Panc1 (cell line): ENCODE results near the gene FZD7. TPM values are rescaled to one million over a fixed set of nuclear protein-coding genes. Genes with fewer than 3 reads are reported as not detected.

ENCODE experiments used
- ATAC-seq: fragments of 200-7000 bp; cut with Tn5 transposase; 2 replicates; pipeline ENCODE4 v1.9.1; 2020; ENCODE audit warnings: mild to moderate bottlenecking, moderate library complexity
- BruUV-seq: library from RNA; stranded (reverse); fragments of 400-500 nt; replicated peaks from 2 replicates; lab custom pipeline; 2021; lab: Mats Ljungman, UMichigan
- CTCF ChIA-PET: fragments of 300-600 bp; sonication (Branson Sonifier 250); formaldehyde crosslinking; loops from one replicate; lab custom pipeline; 2022; ENCODE audit warnings: antibody characterized with exemption; lab: Charles Lee
- POLR2A ChIA-PET: fragments of 300-600 bp; sonication (Branson Sonifier 250); formaldehyde crosslinking; loops from one replicate; lab custom pipeline; 2022; ENCODE audit warnings: antibody characterized with exemption; lab: Charles Lee
- DNase-seq: peaks from one replicate; pipeline ENCODE4 v3.0.0-alpha.2; 2010; ENCODE audit warnings: low read depth, low spot score
- H3K27ac ChIP-seq: 2 replicates; pipeline ENCODE4 v1.5.1; 2011; ENCODE audit warnings: mild to moderate bottlenecking, low read length, inconsistent platforms
- H3K27me3 ChIP-seq: fragments of 200-500 bp; sonication (Bioruptor generic); 2 replicates; pipeline ENCODE4 v1.6.0; 2014; ENCODE audit warnings: low read length, inconsistent platforms; ENCODE audit not compliant: control insufficient read depth, insufficient read depth
- H3K36me3 ChIP-seq: fragments of 200-500 bp; sonication (Bioruptor generic); 2 replicates; pipeline ENCODE4 v1.5.1; 2014; ENCODE audit warnings: inconsistent platforms, mild to moderate bottlenecking, low read length, moderate library complexity; ENCODE audit not compliant: control insufficient read depth, insufficient read depth
- H3K4me1 ChIP-seq: 2 replicates; pipeline ENCODE4 v1.5.1; 2011; ENCODE audit warnings: inconsistent platforms, mild to moderate bottlenecking, low read length, moderate library complexity; ENCODE audit not compliant: control insufficient read depth, insufficient read depth
- H3K4me3 ChIP-seq, 2 experiments: 2 replicates each; pipeline ENCODE4 v1.5.1; 2011 to 2012; ENCODE audit warnings: low read depth in 2 of 2, low read length in 2 of 2, mild to moderate bottlenecking in 2 of 2, inconsistent platforms in 1 of 2, moderate library complexity in 1 of 2
- H3K9me3 ChIP-seq: fragments of 200-500 bp; sonication (Bioruptor generic); 2 replicates; pipeline ENCODE4 v1.5.1; 2014; ENCODE audit warnings: low read depth, mild to moderate bottlenecking, inconsistent platforms, low read length, moderate library complexity; ENCODE audit not compliant: control insufficient read depth, insufficient read depth
- CTCF ChIP-seq: fragments of 450-650 bp; IDR thresholded peaks from 2 replicates; pipeline ENCODE4 v1.5.1; 2017; ENCODE audit warnings: mild to moderate bottlenecking
- POLR2AphosphoS5 ChIP-seq: IDR thresholded peaks from 2 replicates; pipeline ENCODE4 v1.6.1; 2012; ENCODE audit warnings: mild to moderate bottlenecking, low read depth, low read length, moderate library complexity
- REST ChIP-seq, 2 experiments: IDR thresholded peaks; 2 replicates each; pipeline ENCODE4 v1.6.1; 2011 to 2012; ENCODE audit warnings: low read depth in 2 of 2, control low read depth in 1 of 2, low read length in 1 of 2, mild to moderate bottlenecking in 1 of 2, moderate library complexity in 1 of 2; ENCODE audit not compliant: insufficient read depth in 1 of 2
- SIN3A ChIP-seq: IDR thresholded peaks from 2 replicates; pipeline ENCODE4 v1.6.1; 2012; ENCODE audit warnings: low read depth, mild to moderate bottlenecking, low read length, moderate library complexity, borderline replicate concordance; ENCODE audit not compliant: insufficient read depth
- TCF7L2 ChIP-seq: IDR thresholded peaks from 2 replicates; pipeline ENCODE4 v1.6.1; 2011; ENCODE audit warnings: mild to moderate bottlenecking, low read depth, low read length, inconsistent platforms
- in situ Hi-C: cut with HindIII; loops from 2 replicates; pipeline ENCODE4 v1.10.0; 2016; ENCODE audit warnings: low sequenced_read_pairs, low pct_unique_long_range_greater_than_20kb
- intact Hi-C: fragments of 100-400 bp; cut with micrococcal nuclease; formaldehyde crosslinking; loops from one replicate; pipeline ENCODE4 v1.10.0; 2022; ENCODE audit not compliant: unreplicated experiment
- total RNA-seq: library from RNA; stranded (reverse); gene quantifications from one replicate; pipeline ENCODE4 v1.2.1, GENCODE V29; 2021; ENCODE audit not compliant: unreplicated experiment

Gene FZD7
- total RNA-seq, 1 experiment from 2014 or later, result 38.1 TPM

- TF ChIP-seq SIN3A, result no peak
- TF ChIP-seq TCF7L2, result no peak
- no peak for TF ChIP-seq CTCF
- no peak for TF ChIP-seq POLR2AphosphoS5
- no peak for TF ChIP-seq REST (IDR thresholded peaks at IDR 0.05; ENCODE audit: insufficient read depth in 1 of 2, low read depth in 2 of 2, low read length in 1 of 2)
- H3K27me3 ChIP-seq, result no peaks in the 10 kb centered on the region
- POLR2A ChIA-PET, result no interaction called here
- no TSS peak for BruUV-seq
- no peaks in the 10 kb centered on the region for H3K9me3 ChIP-seq
- intact Hi-C loops (no loop called here), in situ Hi-C loops (no loop called here)
- no peaks in the 10 kb centered on the region for H3K36me3 ChIP-seq
- no peak overlapping the region for H3K4me3 ChIP-seq
- H3K4me1 ChIP-seq, result no peaks in the 10 kb centered on the region
- no peak for DNase-seq
- ATAC-seq, result no peak
- CTCF ChIA-PET, result no interaction called here
- H3K27ac ChIP-seq, result no peak overlapping the region
These were observed 25.7 kb upstream of the FZD7 start for GRCh38 chr2:202007983-202008354.

- Histone ChIP-seq H3K4me3 (no peak overlapping the region), H3K27me3 (no peaks in the 10 kb centered on the region), H3K9me3 (no peaks in the 10 kb centered on the region), H3K27ac (no peak overlapping the region), H3K36me3 (no peaks in the 10 kb centered on the region), H3K4me1 (no peaks in the 10 kb centered on the region)
- in situ Hi-C loops (no loop called here), intact Hi-C loops (no loop called here)
- TF ChIP-seq POLR2AphosphoS5, result no peak
- TF ChIP-seq SIN3A, result no peak
- TF ChIP-seq CTCF, result no peak
- no peak for TF ChIP-seq TCF7L2
- no peak for TF ChIP-seq REST (IDR thresholded peaks at IDR 0.05; ENCODE audit: insufficient read depth in 1 of 2, low read depth in 2 of 2, low read length in 1 of 2)
- ATAC-seq, result no peak
- BruUV-seq, result no TSS peak
- CTCF ChIA-PET, result no interaction called here
- DNase-seq, result no peak
- POLR2A ChIA-PET, result no interaction called here
These were observed 24.6 kb upstream of the FZD7 start for GRCh38 chr2:202009019-202009481.
